Tibial artery (tissue), 4 donors: Measurements from ENCODE around the gene ANXA10.

Experiments used
- DNase-seq, 2 donors: peaks; one replicate each; pipeline ENCODE4 v3.0.0-alpha.2; 2019
- H3K27ac ChIP-seq, 2 donors: fragments of 200-600 bp; sonication (generic) in 1 of 2; 1 replicate in 1 of 2; 2 replicates in 1 of 2; pipeline ENCODE4 v1.5.1; 2018 to 2019; ENCODE audit warnings: mild to moderate bottlenecking in 1 of 2
- H3K27me3 ChIP-seq, 2 donors: fragments of 200-600 bp; sonication (generic) in 1 of 2; one replicate each; pipeline versions ENCODE4 v1.5.1 to v1.6.0; 2016 to 2019
- H3K36me3 ChIP-seq, 3 donors: fragments of 200-600 bp; sonication (generic) in 2 of 3; one replicate each; pipeline ENCODE4 v1.5.1; 2016 to 2019; ENCODE audit warnings: mild to moderate bottlenecking in 2 of 3
- H3K4me1 ChIP-seq, 4 donors: fragments of 200-600 bp; sonication (generic) in 2 of 4; 1 replicate in 3 of 4; 2 replicates in 1 of 4; pipeline ENCODE4 v1.5.1; 2016 to 2019
- H3K4me3 ChIP-seq, 2 donors: fragments of 200-600 bp; sonication (generic) in 1 of 2; 1 replicate in 1 of 2; 2 replicates in 1 of 2; pipeline ENCODE4 v1.5.1; 2018 to 2019; ENCODE audit warnings: mild to moderate bottlenecking in 2 of 2
- H3K9me3 ChIP-seq, 3 donors: fragments of 200-600 bp; sonication (generic) in 1 of 3; one replicate each; pipeline ENCODE4 v1.5.1; 2016 to 2019
- CTCF ChIP-seq, 2 experiments: fragments of 200-600 bp in 1 of 2; fragments of 450-650 bp in 1 of 2; IDR thresholded peaks; one replicate each; pipeline ENCODE4 v1.5.1; 2017 to 2019; ENCODE audit warnings: antibody characterized with exemption in 2 of 2, mild to moderate bottlenecking in 1 of 2, moderate library complexity in 1 of 2
- intact Hi-C: fragments of 100-400 bp; cut with DNase I; formaldehyde crosslinking; loops from one replicate; pipeline ENCODE4 v1.15.0; 2023; ENCODE audit warnings: low total_unique reads

The ANXA10 gene

GRCh38 chr4:168092176-168092712 is at the start of gene ANXA10:
Gene ANXA10 (plus strand): TSS chr4:168092537. CDS start chr4:168092701, 164 bp downstream.
- Histone ChIP-seq H3K27ac (no peak within 1 kb of the TSS), H3K4me3 (no peak within 1 kb of the TSS), H3K9me3 (peaks cover 0 to 7% (median 4%) of the 10 kb centered on the region in 3 donors), H3K36me3 (no peaks in the 10 kb centered on the region), H3K27me3 (no peaks in the 10 kb centered on the region), H3K4me1 (no peaks in the 10 kb centered on the region)
- intact Hi-C loops, result no loop called here
- TF ChIP-seq CTCF (IDR thresholded peaks at IDR 0.05), result no peak
- no peak for DNase-seq

- no peak for DNase-seq
- Histone ChIP-seq H3K4me1 (no peaks in the 10 kb centered on the region), H3K27ac (no peak overlapping the region), H3K27me3 (no peaks in the 10 kb centered on the region), H3K36me3 (no peaks in the 10 kb centered on the region), H3K4me3 (no peak overlapping the region), H3K9me3 (no peaks in the 10 kb centered on the region)
- TF ChIP-seq CTCF (IDR thresholded peaks at IDR 0.05), result no peak
- intact Hi-C loops, result no loop called here
Observed at GRCh38 chr4:168045354-168045753, 47.0 kb upstream of the ANXA10 start.

GRCh38 chr4:168050002-168050401 is 42.3 kb upstream of the ANXA10 start:
- Histone ChIP-seq H3K9me3 (no peaks in the 10 kb centered on the region), H3K27ac (no peak overlapping the region), H3K4me1 (no peaks in the 10 kb centered on the region), H3K27me3 (no peaks in the 10 kb centered on the region), H3K4me3 (no peak overlapping the region), H3K36me3 (no peaks in the 10 kb centered on the region)
- TF ChIP-seq CTCF (IDR thresholded peaks at IDR 0.05), result no peak
- no peak for DNase-seq
- intact Hi-C loops, result no loop called here

- Histone ChIP-seq H3K27me3 (no peaks in the 10 kb centered on the region), H3K9me3 (no peaks in the 10 kb centered on the region), H3K36me3 (no peaks in the 10 kb centered on the region), H3K27ac (no peak overlapping the region), H3K4me1 (no peaks in the 10 kb centered on the region), H3K4me3 (no peak overlapping the region)
- DNase-seq, result no peak
- no peak for TF ChIP-seq CTCF (IDR thresholded peaks at IDR 0.05)
- intact Hi-C loops, result no loop called here
Observed at GRCh38 chr4:168051526-168051925, 40.8 kb upstream of the ANXA10 start.

GRCh38 chr4:168057412-168057811 is 34.9 kb upstream of the ANXA10 start:
- intact Hi-C loops, result no loop called here
- Histone ChIP-seq H3K4me3 (no peak overlapping the region), H3K27ac (no peak overlapping the region), H3K4me1 (no peaks in the 10 kb centered on the region), H3K27me3 (no peaks in the 10 kb centered on the region), H3K9me3 (no peaks in the 10 kb centered on the region), H3K36me3 (no peaks in the 10 kb centered on the region)
- no peak for TF ChIP-seq CTCF (IDR thresholded peaks at IDR 0.05)
- DNase-seq, result no peak

GRCh38 chr4:168059251-168059650 is 33.1 kb upstream of the ANXA10 start:
- Histone ChIP-seq H3K4me3 (no peak overlapping the region), H3K27ac (no peak overlapping the region), H3K27me3 (no peaks in the 10 kb centered on the region), H3K9me3 (no peaks in the 10 kb centered on the region), H3K4me1 (no peaks in the 10 kb centered on the region), H3K36me3 (no peaks in the 10 kb centered on the region)
- no peak for DNase-seq
- intact Hi-C loops, result no loop called here
- no peak for TF ChIP-seq CTCF (IDR thresholded peaks at IDR 0.05)
